NOMO-1 treated with DMSO at 0.1 percent for 48 hours (cell line): Measurements from ENCODE around the gene TMEM30A.

Source experiments
- DNase-seq: peaks from one replicate; lab custom pipeline; 2025; ENCODE audit not compliant: unreplicated experiment; lab: John Stamatoyannopoulos, UW

TMEM30A gene

DNA sequence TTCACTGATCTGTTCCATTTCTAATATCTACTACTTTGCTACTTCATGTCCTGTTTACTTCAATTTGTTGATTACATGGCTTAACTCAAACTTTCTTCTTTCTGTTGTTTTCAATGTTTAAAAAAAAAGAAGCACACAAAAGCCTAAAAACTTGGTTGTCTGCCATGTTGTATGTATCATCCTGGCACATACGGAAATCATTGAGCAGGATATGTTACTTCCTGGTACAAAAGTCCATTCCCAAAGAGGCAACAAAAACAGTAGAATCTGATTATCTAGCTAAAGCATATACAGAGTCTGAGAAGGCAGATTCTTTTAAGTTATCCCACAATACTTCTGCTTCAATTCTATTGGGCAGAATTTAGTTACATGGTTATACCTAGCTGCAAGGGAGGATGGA, 64.2 kb downstream of the TMEM30A start:
- no peak for DNase-seq

- no peak for DNase-seq
Measured at GRCh38 chr6:75219263-75219662, 65.3 kb downstream of the TMEM30A start.

GRCh38 chr6:75217193-75217592, 67.4 kb downstream of the TMEM30A start:
- DNase-seq, result no peak

- DNase-seq, result no peak
Measured at GRCh38 chr6:75215291-75215690, 69.3 kb downstream of the TMEM30A start.

- DNase-seq, result no peak
Measured at GRCh38 chr6:75213732-75214131, 70.9 kb downstream of the TMEM30A start.

- DNase-seq, result no peak
Measured at GRCh38 chr6:75213112-75213511, 71.5 kb downstream of the TMEM30A start.

GRCh38 chr6:75211920-75212590, 72.5 kb downstream of the TMEM30A start:
- DNase-seq, result no peak

- DNase-seq, result peak; percentile 65
Measured at GRCh38 chr6:75210885-75211739, 73.5 kb downstream of the TMEM30A start.

DNA sequence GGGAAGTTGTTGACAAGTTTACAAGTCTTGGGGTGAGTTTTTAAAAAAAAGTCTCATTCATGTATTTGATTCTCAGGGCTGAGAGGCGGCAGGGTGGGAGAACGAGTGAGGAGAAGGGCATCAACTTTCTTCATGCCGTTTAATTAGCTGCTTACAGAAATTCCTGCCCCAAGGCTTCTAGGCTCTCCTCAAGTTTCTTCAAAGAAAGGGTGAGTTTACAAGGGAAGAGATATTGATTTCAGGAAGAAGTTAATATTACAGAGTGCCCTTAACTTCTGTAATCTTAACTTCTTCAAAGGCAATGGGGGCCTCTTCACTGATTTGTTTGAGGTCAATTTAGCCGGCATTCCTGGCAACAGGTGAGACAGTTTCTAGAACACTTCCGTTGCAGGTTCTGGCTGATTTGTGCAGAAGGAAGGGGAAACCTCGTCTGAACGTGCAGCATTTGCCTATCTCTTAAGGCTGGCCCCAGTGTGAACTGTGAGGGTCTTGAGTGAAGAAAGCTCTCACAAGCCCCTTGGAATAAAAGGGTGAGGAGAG, 75.3 kb downstream of the TMEM30A start:
- no peak for DNase-seq

- peak; percentile 55 for DNase-seq
Measured at GRCh38 chr6:75208298-75209183, 76.1 kb downstream of the TMEM30A start.

- DNase-seq, result no peak
Measured at GRCh38 chr6:75206576-75207342, 77.8 kb downstream of the TMEM30A start.

GRCh38 chr6:75205776-75206575, 78.6 kb downstream of the TMEM30A start, which contains the start of gene COL12A1:
Gene COL12A1, minus strand, starts transcription at chr6:75206053. Its CDS starts 3,261 bp downstream, at chr6:75202792.
- DNase-seq, result no peak

DNA sequence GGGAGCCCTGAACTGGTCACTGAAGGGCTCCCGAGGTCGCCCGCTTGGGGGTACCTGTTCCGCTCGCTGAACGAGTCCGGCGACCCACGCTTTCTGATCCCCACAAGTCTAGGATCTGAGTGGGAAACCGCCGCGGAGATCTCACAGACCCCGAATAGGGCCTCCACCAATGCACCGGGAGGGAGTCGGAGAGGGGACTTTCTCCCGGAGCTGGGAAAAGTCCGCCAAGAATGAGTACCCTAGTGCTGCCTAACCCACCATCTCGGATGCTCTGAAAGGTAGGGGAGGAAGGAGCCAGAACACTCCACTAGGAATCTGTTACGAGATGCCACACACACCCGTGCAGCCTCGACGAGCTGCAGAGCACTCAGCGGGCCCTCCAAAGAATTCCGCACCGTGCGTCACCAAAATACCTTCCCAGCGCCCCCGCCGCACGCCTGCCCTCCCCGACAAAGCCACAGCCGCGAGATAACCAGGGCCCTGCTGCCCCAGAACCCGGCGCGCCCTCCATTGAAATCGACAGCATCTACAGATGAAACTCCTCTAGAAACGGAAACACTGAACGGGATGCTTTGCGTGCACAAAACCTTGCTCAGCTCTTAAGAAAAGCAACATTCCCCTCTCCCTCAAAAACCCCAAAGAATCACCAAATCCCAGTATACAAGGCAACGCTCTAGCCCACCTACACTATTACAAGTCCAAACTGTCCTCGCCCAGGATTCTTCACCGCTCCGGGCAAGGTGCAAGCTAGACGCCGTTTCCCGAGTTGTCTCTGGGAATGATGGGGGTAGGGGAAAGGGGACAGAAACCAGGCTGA, 79.4 kb downstream of the TMEM30A start:
- DNase-seq, result peak; percentile 10

DNA sequence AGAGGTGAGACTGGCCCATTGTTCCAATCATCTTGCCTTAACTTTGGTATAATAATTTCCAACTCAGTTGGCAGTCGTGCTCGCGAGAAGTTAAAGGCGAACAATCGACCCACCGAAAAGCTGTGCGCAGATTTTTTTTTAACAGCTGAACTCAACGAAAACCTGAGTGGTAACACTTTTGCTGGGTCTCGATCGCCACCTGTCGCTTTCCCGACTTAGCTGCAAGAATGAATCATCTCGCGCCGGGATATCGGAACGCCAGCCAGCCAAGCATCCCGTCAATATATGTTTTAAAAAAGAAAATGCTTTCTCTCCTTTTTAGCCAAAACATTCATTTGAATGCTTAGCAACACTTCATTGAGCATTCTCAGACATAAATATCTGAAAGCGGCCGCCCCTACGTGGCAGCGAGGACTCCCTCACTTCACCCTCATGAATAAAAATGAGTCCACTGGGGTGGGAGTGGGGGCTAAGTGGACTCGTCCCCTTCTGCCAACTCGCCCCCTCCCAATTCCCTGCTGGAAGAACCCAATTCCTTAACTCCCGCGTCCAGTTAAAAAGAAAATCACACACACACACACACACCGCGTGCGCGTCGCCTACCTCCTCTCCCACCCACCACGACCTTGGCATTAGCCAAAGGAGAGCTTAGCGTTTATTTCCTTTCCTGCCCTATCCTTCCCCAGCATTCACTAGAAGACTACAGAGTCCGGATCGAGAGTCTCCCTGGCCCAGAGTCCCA, 80.2 kb downstream of the TMEM30A start:
- DNase-seq, result peak; percentile 56

DNA sequence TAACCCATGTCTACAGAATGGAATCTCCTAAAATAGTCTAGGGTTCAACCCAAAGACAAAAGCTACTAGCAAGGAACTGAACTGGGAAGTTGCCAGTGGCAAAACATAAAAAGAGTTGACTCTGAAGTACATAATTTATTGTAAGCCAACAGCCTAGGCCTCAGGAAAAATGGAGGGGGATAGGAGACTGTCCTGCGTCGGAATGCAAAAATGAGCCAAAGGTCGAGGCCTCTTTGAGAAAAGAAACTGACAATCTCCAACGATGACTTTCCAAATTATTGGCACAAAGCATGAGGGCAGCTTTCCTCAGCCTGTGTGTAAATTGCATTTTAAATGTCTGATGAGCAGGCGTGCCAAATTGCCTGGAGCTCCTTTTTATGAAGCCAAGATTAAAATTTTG, 80.9 kb downstream of the TMEM30A start:
- no peak for DNase-seq
